HEK293 (cell line): ENCODE data around the gene SUPT3H.

ENCODE experiments used
- CTCF ChIA-PET: fragments of 350-600 bp; formaldehyde crosslinking; extraction: SDS; loops from one replicate; lab custom pipeline; 2021; ENCODE audit warnings: antibody characterized with exemption; lab: Yijun Ruan, JAX
- POLR2A ChIA-PET: fragments of 300-600 bp; formaldehyde crosslinking; extraction: SDS; loops from one replicate; lab custom pipeline; 2020; ENCODE audit warnings: antibody characterized with exemption, inconsistent platforms; lab: Yijun Ruan, JAX
- H3K27ac ChIP-seq: fragments of 200-500 bp; sonication (Bioruptor generic); 2 replicates; pipeline ENCODE4 v1.5.1; 2014; ENCODE audit warnings: low read depth, low read length, control low read depth, inconsistent platforms; ENCODE audit errors: extremely low read depth
- H3K36me3 ChIP-seq, 2 experiments: fragments of 200-500 bp in 1 of 2; sonication (Bioruptor generic) in 1 of 2; 1 replicate in 1 of 2; 2 replicates in 1 of 2; pipeline ENCODE4 v1.5.1; 2014 to 2017; ENCODE audit warnings: inconsistent platforms in 2 of 2, low read length in 2 of 2; ENCODE audit not compliant: control insufficient read depth in 2 of 2, insufficient read depth in 1 of 2
- H3K4me1 ChIP-seq: fragments of 200-500 bp; sonication (Bioruptor generic); 2 replicates; pipeline ENCODE4 v1.5.1; 2014; ENCODE audit warnings: mild to moderate bottlenecking, low read length, inconsistent platforms; ENCODE audit not compliant: control insufficient read depth, insufficient read depth
- H3K4me3 ChIP-seq: 2 replicates; pipeline ENCODE4 v1.5.1; 2011; ENCODE audit warnings: low read depth, mild to moderate bottlenecking, control low read depth, low read length, moderate library complexity
- H3K9me3 ChIP-seq: fragments of 200-500 bp; sonication (Bioruptor generic); 2 replicates; pipeline ENCODE4 v1.5.1; 2014; ENCODE audit warnings: low read depth, low read length, inconsistent platforms; ENCODE audit not compliant: control insufficient read depth, insufficient read depth
- IKZF3 ChIP-seq: fragments of 450-650 bp; IDR thresholded peaks from 2 replicates; pipeline ENCODE4 v1.5.0; 2018; ENCODE audit warnings: missing biosample characterization, mild to moderate bottlenecking, missing genetic modification characterization, moderate library complexity
- KLF9 ChIP-seq: fragments of 450-650 bp; formaldehyde crosslinking; IDR thresholded peaks from 2 replicates; pipeline ENCODE4 v1.5.1; 2016; ENCODE audit warnings: missing biosample characterization, missing genetic modification characterization, low read depth
- MYNN ChIP-seq: fragments of 450-650 bp; formaldehyde crosslinking; IDR thresholded peaks from 2 replicates; pipeline ENCODE4 v1.5.1; 2016; ENCODE audit warnings: missing biosample characterization, missing genetic modification characterization, borderline replicate concordance
- PRDM10 ChIP-seq: fragments of 450-650 bp; formaldehyde crosslinking; IDR thresholded peaks from 2 replicates; pipeline ENCODE4 v1.5.1; 2016; ENCODE audit warnings: missing biosample characterization, missing genetic modification characterization
- SCRT2 ChIP-seq: fragments of 450-650 bp; formaldehyde crosslinking; IDR thresholded peaks from 2 replicates; pipeline ENCODE4 v1.5.1; 2016; ENCODE audit warnings: missing biosample characterization, missing genetic modification characterization
- TRIM28 ChIP-seq: IDR thresholded peaks from 2 replicates; pipeline ENCODE4 v1.6.1; 2011; ENCODE audit warnings: low read length, control low read depth, borderline replicate concordance
- ZBTB10 ChIP-seq: fragments of 450-650 bp; formaldehyde crosslinking; IDR thresholded peaks from 2 replicates; pipeline ENCODE4 v1.5.1; 2016; ENCODE audit warnings: missing biosample characterization, missing genetic modification characterization
- ZBTB48 ChIP-seq: fragments of 450-650 bp; formaldehyde crosslinking; IDR thresholded peaks from 2 replicates; pipeline ENCODE4 v1.5.1; 2016; ENCODE audit warnings: missing biosample characterization, missing genetic modification characterization
- ZFP41 ChIP-seq: fragments of 450-650 bp; formaldehyde crosslinking; IDR thresholded peaks from 2 replicates; pipeline ENCODE4 v1.5.1; 2016; ENCODE audit warnings: missing biosample characterization, missing genetic modification characterization, borderline replicate concordance
- ZNF133 ChIP-seq: fragments of 450-650 bp; formaldehyde crosslinking; IDR thresholded peaks from 2 replicates; pipeline ENCODE4 v1.5.1; 2016; ENCODE audit warnings: missing biosample characterization, missing genetic modification characterization
- ZNF140 ChIP-seq: fragments of 450-650 bp; formaldehyde crosslinking; IDR thresholded peaks from 2 replicates; pipeline ENCODE4 v1.5.1; 2016; ENCODE audit warnings: missing biosample characterization, missing genetic modification characterization
- ZNF184 ChIP-seq: fragments of 450-650 bp; IDR thresholded peaks from 2 replicates; pipeline ENCODE4 v1.5.1; 2018; ENCODE audit warnings: missing biosample characterization, mild to moderate bottlenecking, missing genetic modification characterization
- ZNF211 ChIP-seq: fragments of 450-650 bp; formaldehyde crosslinking; IDR thresholded peaks from 2 replicates; pipeline ENCODE4 v1.5.1; 2016; ENCODE audit warnings: low read depth, missing biosample characterization, missing genetic modification characterization
- ZNF214 ChIP-seq: fragments of 450-650 bp; formaldehyde crosslinking; IDR thresholded peaks from 2 replicates; pipeline ENCODE4 v1.5.1; 2017; ENCODE audit warnings: missing biosample characterization, mild to moderate bottlenecking, missing genetic modification characterization, borderline replicate concordance
- ZNF311 ChIP-seq: fragments of 450-650 bp; formaldehyde crosslinking; IDR thresholded peaks from 2 replicates; pipeline ENCODE4 v1.5.1; 2017; ENCODE audit warnings: missing biosample characterization, missing genetic modification characterization, borderline replicate concordance
- ZNF341 ChIP-seq: fragments of 450-650 bp; formaldehyde crosslinking; IDR thresholded peaks from 2 replicates; pipeline ENCODE4; 2016; ENCODE audit warnings: low read depth, missing biosample characterization, missing genetic modification characterization
- ZNF404 ChIP-seq: fragments of 450-650 bp; formaldehyde crosslinking; IDR thresholded peaks from 2 replicates; pipeline ENCODE4 v1.5.1; 2017; ENCODE audit warnings: missing biosample characterization, missing genetic modification characterization
- ZNF433 ChIP-seq: fragments of 450-650 bp; formaldehyde crosslinking; IDR thresholded peaks from 2 replicates; pipeline ENCODE4 v1.5.1; 2016; ENCODE audit warnings: missing biosample characterization, missing genetic modification characterization, low read depth
- ZNF473 ChIP-seq: fragments of 450-650 bp; formaldehyde crosslinking; IDR thresholded peaks from 2 replicates; pipeline ENCODE4 v1.5.1; 2017; ENCODE audit warnings: missing biosample characterization, missing genetic modification characterization
- ZNF514 ChIP-seq: fragments of 450-650 bp; formaldehyde crosslinking; IDR thresholded peaks from 2 replicates; pipeline ENCODE4 v1.5.1; 2016; ENCODE audit warnings: missing biosample characterization, missing genetic modification characterization
- ZNF529 ChIP-seq: fragments of 450-650 bp; formaldehyde crosslinking; IDR thresholded peaks from 2 replicates; pipeline ENCODE4 v1.5.1; 2017; ENCODE audit warnings: missing genetic modification characterization, missing biosample characterization; ENCODE audit not compliant: insufficient replicate concordance
- ZNF660 ChIP-seq: fragments of 450-650 bp; IDR thresholded peaks from 2 replicates; pipeline ENCODE4 v1.5.1; 2018; ENCODE audit warnings: missing biosample characterization, mild to moderate bottlenecking, missing genetic modification characterization
- ZNF664 ChIP-seq: fragments of 450-650 bp; formaldehyde crosslinking; IDR thresholded peaks from 2 replicates; pipeline ENCODE4 v1.5.1; 2016; ENCODE audit warnings: missing biosample characterization, missing genetic modification characterization
- ZNF76 ChIP-seq: fragments of 450-650 bp; formaldehyde crosslinking; IDR thresholded peaks from 2 replicates; pipeline ENCODE4; 2016; ENCODE audit warnings: low read depth, missing biosample characterization, missing genetic modification characterization, borderline replicate concordance
- ZNF830 ChIP-seq: fragments of 450-650 bp; IDR thresholded peaks from 2 replicates; pipeline ENCODE4 v1.5.0; 2018; ENCODE audit warnings: missing biosample characterization, missing genetic modification characterization, low read depth, mild to moderate bottlenecking, moderate library complexity
- ZSCAN23 ChIP-seq: fragments of 450-650 bp; formaldehyde crosslinking; IDR thresholded peaks from 2 replicates; pipeline ENCODE4 v1.5.1; 2016; ENCODE audit warnings: missing biosample characterization, missing genetic modification characterization
- ZSCAN5A ChIP-seq: fragments of 450-650 bp; formaldehyde crosslinking; IDR thresholded peaks from 2 replicates; pipeline ENCODE4 v1.5.1; 2016; ENCODE audit warnings: missing biosample characterization, missing genetic modification characterization
- TF ChIP-seq, protein P1 (sequence below): fragments of 450-650 bp; formaldehyde crosslinking; IDR thresholded peaks from 2 replicates; pipeline ENCODE4 v1.5.1; 2016; ENCODE audit warnings: missing biosample characterization, missing genetic modification characterization

SUPT3H gene

DNA sequence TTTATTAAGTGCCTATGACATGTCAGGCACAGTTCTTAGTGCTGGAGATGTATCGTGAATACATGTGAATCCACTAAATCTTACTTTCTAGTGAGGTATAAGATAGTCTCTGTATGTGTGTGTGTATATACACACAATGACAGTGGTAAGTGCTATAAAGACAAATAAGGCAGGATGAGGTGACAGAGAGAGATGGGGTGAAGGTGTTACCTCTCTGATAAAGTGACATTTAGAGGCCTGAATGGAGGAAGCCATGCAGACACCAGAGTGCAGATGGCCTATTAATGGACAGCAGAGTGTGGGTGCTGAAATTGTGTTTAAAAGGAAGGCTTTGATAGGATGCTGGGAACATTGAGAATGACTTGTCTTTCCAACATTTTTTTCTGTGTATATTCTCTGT, 535.9 kb downstream of the SUPT3H start:
- Histone ChIP-seq H3K4me3 (no peak overlapping the region), H3K9me3 (no peaks in the 10 kb centered on the region), H3K36me3 (no peaks in the 10 kb centered on the region), H3K27ac (no peak overlapping the region), H3K4me1 (no peaks in the 10 kb centered on the region)
- TF ChIP-seq ZNF140 (tag by site-specific recombination) (no peak), ZNF404 (tag by site-specific recombination) (no peak), ZSCAN5A (tag by site-specific recombination) (no peak), ZNF133 (tag by site-specific recombination) (no peak), TRIM28 (no peak), ZBTB10 (tag by site-specific recombination) (no peak), ZNF214 (tag by site-specific recombination) (no peak), ZBTB48 (tag by site-specific recombination) (no peak), ZNF211 (tag by site-specific recombination) (no peak), ZNF311 (tag by site-specific recombination) (no peak), PRDM10 (no peak)
- POLR2A ChIA-PET: no interaction called here
- CTCF ChIA-PET: no interaction called here

DNA sequence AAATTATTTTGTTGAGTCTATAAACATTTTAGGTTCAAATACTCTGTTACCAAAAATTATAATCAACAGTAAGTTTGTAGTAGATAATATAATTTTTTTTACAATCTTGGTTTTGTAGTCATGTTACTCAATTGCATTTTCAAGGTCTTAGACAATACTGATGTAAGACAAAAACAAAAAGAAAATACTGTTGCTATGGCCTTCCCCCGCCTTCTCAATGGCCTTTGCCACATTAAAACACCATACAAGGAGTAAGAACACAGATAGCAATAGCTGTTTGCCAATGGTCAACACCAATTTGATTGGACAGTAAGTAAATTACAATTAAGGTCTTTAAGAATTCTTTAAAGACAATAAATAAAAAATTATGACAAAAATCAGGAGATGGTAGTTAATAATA, 540.0 kb downstream of the SUPT3H start:
- TF ChIP-seq ZNF660 (tag by site-specific recombination): no peak
- TF ChIP-seq MYNN: no peak
- no peak for TF ChIP-seq ZNF76 (tag by site-specific recombination)
- TF ChIP-seq ZNF433 (tag by site-specific recombination): no peak
- no peak for TF ChIP-seq SCRT2 (tag by site-specific recombination)
- TF ChIP-seq ZNF184 (tag by site-specific recombination): no peak
- no peak for TF ChIP-seq ZFP41 (tag by site-specific recombination)
- TF ChIP-seq ZNF341 (tag by site-specific recombination): no peak
- no peak for TF ChIP-seq ZNF664 (tag by site-specific recombination)
- no peak for TF ChIP-seq ZNF311 (tag by site-specific recombination)
- no peak for TF ChIP-seq ZNF830 (tag by site-specific recombination)
- no peak for TF ChIP-seq ZNF473 (tag by site-specific recombination)
- no peak for TF ChIP-seq KLF9
- TF ChIP-seq, protein P1, sequence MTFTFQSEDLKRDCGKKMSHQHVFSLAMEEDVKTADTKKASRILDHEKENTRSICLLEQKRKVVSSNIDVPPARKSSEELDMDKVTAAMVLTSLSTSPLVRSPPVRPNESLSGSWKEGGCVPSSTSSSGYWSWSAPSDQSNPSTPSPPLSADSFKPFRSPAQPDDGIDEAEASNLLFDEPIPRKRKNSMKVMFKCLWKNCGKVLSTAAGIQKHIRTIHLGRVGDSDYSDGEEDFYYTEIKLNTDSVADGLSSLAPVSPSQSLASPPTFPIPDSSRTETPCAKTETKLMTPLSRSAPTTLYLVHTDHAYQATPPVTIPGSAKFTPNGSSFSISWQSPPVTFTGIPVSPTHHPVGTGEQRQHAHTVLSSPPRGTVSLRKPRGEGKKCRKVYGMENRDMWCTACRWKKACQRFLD: no peak
- TF ChIP-seq IKZF3 (tag by site-specific recombination): no peak
- TF ChIP-seq ZNF514 (tag by site-specific recombination): no peak
- no peak for TF ChIP-seq ZNF529 (tag by site-specific recombination)
- no peak for TF ChIP-seq ZSCAN23
- TF ChIP-seq, all 188 proteins: peak for 0
- Histone ChIP-seq H3K27ac (no peak overlapping the region), H3K4me3 (no peak overlapping the region), H3K36me3 (no peaks in the 10 kb centered on the region), H3K4me1 (no peaks in the 10 kb centered on the region), H3K9me3 (no peaks in the 10 kb centered on the region)
- ChIA-PET CTCF (no interaction called here), POLR2A (interaction anchor here (1.1 kb wide), 1 partner anchor 16 kb away, joined by 3 read pairs; no protein-coding TSS in a partner anchor)
